CD4-positive, alpha-beta T cell (primary cell): ENCODE results near the gene GIPR. TPM values are rescaled to one million over a fixed set of nuclear protein-coding genes. Genes with fewer than 3 reads are reported as not detected.

Experiments used
- ATAC-seq: fragments of 200-7000 bp; cut with Tn5 transposase; one replicate; pipeline ENCODE4 v1.10.0; 2022; ENCODE audit warnings: mild to moderate bottlenecking; ENCODE audit not compliant: poor library complexity
- CTCF ChIA-PET: fragments of 350-600 bp; sonication (Branson Sonifier 250); formaldehyde crosslinking; loops from one replicate; lab custom pipeline; 2021; ENCODE audit warnings: antibody characterized with exemption, inconsistent platforms; lab: Charles Lee
- POLR2A ChIA-PET: fragments of 350-600 bp; sonication (Branson Sonifier 250); formaldehyde crosslinking; loops from one replicate; lab custom pipeline; 2021; ENCODE audit warnings: antibody characterized with exemption, inconsistent platforms; lab: Charles Lee
- DNase-seq, 14 experiments: peaks; one replicate each; pipeline ENCODE4 v3.0.0-alpha.2; 2013 to 2020; ENCODE audit warnings: mixed read lengths in 2 of 14
- H3K27ac ChIP-seq, 2 donors: one replicate each; pipeline versions ENCODE4 v1.5.1 to v1.7.0; 2013; ENCODE audit warnings: low read length in 2 of 2, low read depth in 1 of 2, mild to moderate bottlenecking in 1 of 2
- H3K27me3 ChIP-seq, 2 experiments: 1 replicate in 1 of 2; 2 replicates in 1 of 2; pipeline versions ENCODE4 v1.6.1 to v1.7.0; 2013; ENCODE audit warnings: low read length in 2 of 2, control low read depth in 1 of 2, mild to moderate bottlenecking in 1 of 2, moderate library complexity in 1 of 2; ENCODE audit not compliant: insufficient read depth in 2 of 2, control insufficient read depth in 1 of 2
- H3K36me3 ChIP-seq: one replicate; pipeline ENCODE4 v1.6.1; 2013; ENCODE audit warnings: low read length, control low read depth; ENCODE audit not compliant: insufficient read depth
- H3K4me1 ChIP-seq: one replicate; pipeline ENCODE4 v1.6.1; 2013; ENCODE audit warnings: low read length, control low read depth; ENCODE audit not compliant: insufficient read depth
- H3K4me3 ChIP-seq: one replicate; pipeline ENCODE4 v1.5.1; 2013; ENCODE audit warnings: mild to moderate bottlenecking, low read length, moderate library complexity
- H3K9me3 ChIP-seq, 2 experiments: 1 replicate in 1 of 2; 2 replicates in 1 of 2; pipeline versions ENCODE4 v1.6.1 to v1.7.0; 2013; ENCODE audit warnings: low read length in 2 of 2, mild to moderate bottlenecking in 2 of 2, control low read depth in 1 of 2, moderate library complexity in 1 of 2; ENCODE audit not compliant: control insufficient read depth in 1 of 2, insufficient read depth in 1 of 2
- H3K27ac Mint-ChIP-seq: one replicate; pipeline ENCODE4 v1.8.0; 2020; ENCODE audit warnings: mixed read lengths
- H3K27me3 Mint-ChIP-seq: one replicate; pipeline ENCODE4 v1.8.0; 2021; ENCODE audit warnings: mixed read lengths
- H3K36me3 Mint-ChIP-seq: one replicate; pipeline ENCODE4 v1.8.0; 2021; ENCODE audit warnings: low read depth, mixed read lengths
- H3K4me1 Mint-ChIP-seq: one replicate; pipeline ENCODE4 v1.8.0; 2021; ENCODE audit warnings: low read depth, mixed read lengths
- H3K4me3 Mint-ChIP-seq: one replicate; pipeline ENCODE4 v1.8.0; 2020; ENCODE audit warnings: mild to moderate bottlenecking, mixed read lengths
- H3K9me3 Mint-ChIP-seq: one replicate; pipeline ENCODE4 v1.8.0; 2020; ENCODE audit warnings: mixed read lengths
- intact Hi-C, 2 experiments: fragments of 100-400 bp; cut with DNase I in 1 of 2; cut with micrococcal nuclease in 1 of 2; formaldehyde crosslinking; loops; one replicate each; pipeline versions ENCODE4 v1.15.1 to v1.9.0; 2023 to 2025; cut with DNase I, micrococcal nuclease
- total RNA-seq, 174 experiments: library from RNA in 2 of 174; stranded (reverse) in 2 of 174; gene quantifications; one replicate each; pipeline ENCODE4 v1.2.3 and lab custom pipeline; 2021 to 2026
- TF ChIP-seq, protein P1 (sequence below): fragments of 200-600 bp; IDR thresholded peaks from one replicate; pipeline ENCODE4 v1.8.0; 2022; ENCODE audit warnings: antibody characterized with exemption, mild to moderate bottlenecking

The GIPR gene
- total RNA-seq, 2 experiments from 2014 or later = 2.4 to 3.0 TPM

GRCh38 chr19:45632468-45633196, 35.4 kb upstream of the GIPR start:
- Mint-ChIP-seq H3K27ac (no peak overlapping the region), H3K4me3 (no peak overlapping the region), H3K27me3 (no peaks in the 10 kb centered on the region), H3K9me3 (no peaks in the 10 kb centered on the region), H3K4me1 (no peaks in the 10 kb centered on the region), H3K36me3 (peaks cover 7% of the 10 kb centered on the region)
- ATAC-seq = no peak
- Histone ChIP-seq H3K36me3 (peaks cover 22% of the 10 kb centered on the region), H3K27ac (no peak overlapping the region), H3K27me3 (no peaks in the 10 kb centered on the region), H3K4me3 (no peak overlapping the region), H3K4me1 (no peaks in the 10 kb centered on the region), H3K9me3 (no peaks in the 10 kb centered on the region)
- DNase-seq = peak in 7 of 14 experiments; percentile 7 to 66 (median 23)
- intact Hi-C loops = no loop called here
- ChIA-PET CTCF (no interaction called here), POLR2A (no interaction called here)
- TF ChIP-seq, protein P1, sequence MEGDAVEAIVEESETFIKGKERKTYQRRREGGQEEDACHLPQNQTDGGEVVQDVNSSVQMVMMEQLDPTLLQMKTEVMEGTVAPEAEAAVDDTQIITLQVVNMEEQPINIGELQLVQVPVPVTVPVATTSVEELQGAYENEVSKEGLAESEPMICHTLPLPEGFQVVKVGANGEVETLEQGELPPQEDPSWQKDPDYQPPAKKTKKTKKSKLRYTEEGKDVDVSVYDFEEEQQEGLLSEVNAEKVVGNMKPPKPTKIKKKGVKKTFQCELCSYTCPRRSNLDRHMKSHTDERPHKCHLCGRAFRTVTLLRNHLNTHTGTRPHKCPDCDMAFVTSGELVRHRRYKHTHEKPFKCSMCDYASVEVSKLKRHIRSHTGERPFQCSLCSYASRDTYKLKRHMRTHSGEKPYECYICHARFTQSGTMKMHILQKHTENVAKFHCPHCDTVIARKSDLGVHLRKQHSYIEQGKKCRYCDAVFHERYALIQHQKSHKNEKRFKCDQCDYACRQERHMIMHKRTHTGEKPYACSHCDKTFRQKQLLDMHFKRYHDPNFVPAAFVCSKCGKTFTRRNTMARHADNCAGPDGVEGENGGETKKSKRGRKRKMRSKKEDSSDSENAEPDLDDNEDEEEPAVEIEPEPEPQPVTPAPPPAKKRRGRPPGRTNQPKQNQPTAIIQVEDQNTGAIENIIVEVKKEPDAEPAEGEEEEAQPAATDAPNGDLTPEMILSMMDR = no peak

DNA sequence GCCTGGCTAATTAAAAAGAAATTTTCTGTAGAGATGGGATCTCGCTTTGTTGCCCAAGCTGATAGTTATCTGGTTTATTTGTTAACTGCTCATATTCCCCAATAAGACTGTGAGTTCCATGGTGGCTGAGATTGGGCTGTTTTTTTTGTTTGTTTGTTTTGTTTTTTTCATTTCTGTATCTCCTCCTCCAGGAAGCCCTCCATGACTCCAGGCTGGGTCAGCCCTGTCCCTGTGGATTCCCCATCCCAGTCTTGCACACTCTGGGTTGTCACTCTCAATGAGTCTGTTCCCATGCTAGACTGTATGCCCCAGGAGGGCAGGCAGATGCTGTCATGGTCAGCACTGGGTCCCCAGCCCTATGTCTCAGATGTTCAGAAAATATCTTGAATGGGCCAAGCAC, 31.7 kb upstream of the GIPR start:
- H3K4me1 Mint-ChIP-seq = peaks cover 19% of the 10 kb centered on the region
- intact Hi-C loops = no loop called here
- no peaks in the 10 kb centered on the region for H3K27me3 Mint-ChIP-seq
- H3K4me3 Mint-ChIP-seq = no peak overlapping the region
- ChIA-PET POLR2A (interaction anchor here (0.7 kb wide), 1 partner anchor 110 kb away, joined by 3 read pairs; no protein-coding TSS in a partner anchor), CTCF (no interaction called here)
- H3K27ac ChIP-seq = no peak overlapping the region
- no peak overlapping the region for H3K27ac Mint-ChIP-seq
- peaks cover 6% of the 10 kb centered on the region for H3K36me3 Mint-ChIP-seq
- H3K4me1 ChIP-seq = peaks cover 30% of the 10 kb centered on the region
- no peaks in the 10 kb centered on the region for H3K9me3 Mint-ChIP-seq
- no peak for DNase-seq
- peaks cover 5% of the 10 kb centered on the region for H3K36me3 ChIP-seq
- no peak for ATAC-seq
- TF ChIP-seq, protein P1 = no peak
- no peak overlapping the region for H3K4me3 ChIP-seq
- H3K27me3 ChIP-seq = no peaks in the 10 kb centered on the region
- H3K9me3 ChIP-seq = no peaks in the 10 kb centered on the region

- POLR2A ChIA-PET = no interaction called here
- Histone ChIP-seq H3K4me3 (no peak overlapping the region), H3K4me1 (peaks cover 37% of the 10 kb centered on the region), H3K36me3 (peaks cover 5% of the 10 kb centered on the region), H3K27ac (no peak overlapping the region), H3K9me3 (no peaks in the 10 kb centered on the region), H3K27me3 (no peaks in the 10 kb centered on the region)
- Mint-ChIP-seq H3K4me1 (peaks cover 25% of the 10 kb centered on the region), H3K4me3 (peak overlapping the region; percentile 25), H3K27me3 (no peaks in the 10 kb centered on the region), H3K36me3 (peaks cover 6% of the 10 kb centered on the region), H3K9me3 (no peaks in the 10 kb centered on the region), H3K27ac (no peak overlapping the region)
- intact Hi-C loops = no loop called here
- no peak for DNase-seq
- CTCF ChIA-PET = interaction anchor here (0.7 kb wide), 1 partner anchor 24 kb away, joined by 3 read pairs; no protein-coding TSS in a partner anchor
- ATAC-seq = no peak
- TF ChIP-seq, protein P1 = no peak
Measured at GRCh38 chr19:45636902-45637301, 31.1 kb upstream of the GIPR start.
